A549 (cell line): Measurements from ENCODE around the gene PSMB5.

Source experiments
- POLR2A ChIP-seq: IDR thresholded peaks from 2 replicates; pipeline ENCODE4 v1.6.1; 2012; ENCODE audit warnings: mild to moderate bottlenecking, low read length
- TF ChIP-seq, protein P1 (sequence below): fragments of >200 bp; sonication (Bioruptor Twin); formaldehyde crosslinking; IDR thresholded peaks from 3 replicates; pipeline ENCODE4 v1.5.1; 2016

DNA sequence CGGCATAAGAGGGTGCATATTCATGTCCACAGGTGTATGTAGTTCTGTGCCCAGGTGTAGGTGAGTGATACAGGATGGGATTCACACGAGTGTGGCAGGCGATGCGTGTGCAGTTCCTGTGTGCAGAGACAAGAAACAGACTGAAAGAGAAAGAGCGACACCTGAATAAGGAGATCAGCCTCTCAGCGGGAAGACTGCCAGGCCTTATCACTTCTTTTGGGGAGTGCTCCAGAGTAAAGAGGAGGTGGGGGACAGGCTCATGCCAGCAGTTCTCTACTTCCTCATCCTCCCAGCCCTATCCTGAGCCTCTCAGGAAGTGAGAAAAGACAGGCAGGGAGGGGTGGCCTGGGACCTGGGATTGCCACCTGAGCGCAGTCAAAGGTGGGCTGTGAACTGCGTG lies 10.1 kb upstream of the PSMB5 start:
- TF ChIP-seq, protein P1, sequence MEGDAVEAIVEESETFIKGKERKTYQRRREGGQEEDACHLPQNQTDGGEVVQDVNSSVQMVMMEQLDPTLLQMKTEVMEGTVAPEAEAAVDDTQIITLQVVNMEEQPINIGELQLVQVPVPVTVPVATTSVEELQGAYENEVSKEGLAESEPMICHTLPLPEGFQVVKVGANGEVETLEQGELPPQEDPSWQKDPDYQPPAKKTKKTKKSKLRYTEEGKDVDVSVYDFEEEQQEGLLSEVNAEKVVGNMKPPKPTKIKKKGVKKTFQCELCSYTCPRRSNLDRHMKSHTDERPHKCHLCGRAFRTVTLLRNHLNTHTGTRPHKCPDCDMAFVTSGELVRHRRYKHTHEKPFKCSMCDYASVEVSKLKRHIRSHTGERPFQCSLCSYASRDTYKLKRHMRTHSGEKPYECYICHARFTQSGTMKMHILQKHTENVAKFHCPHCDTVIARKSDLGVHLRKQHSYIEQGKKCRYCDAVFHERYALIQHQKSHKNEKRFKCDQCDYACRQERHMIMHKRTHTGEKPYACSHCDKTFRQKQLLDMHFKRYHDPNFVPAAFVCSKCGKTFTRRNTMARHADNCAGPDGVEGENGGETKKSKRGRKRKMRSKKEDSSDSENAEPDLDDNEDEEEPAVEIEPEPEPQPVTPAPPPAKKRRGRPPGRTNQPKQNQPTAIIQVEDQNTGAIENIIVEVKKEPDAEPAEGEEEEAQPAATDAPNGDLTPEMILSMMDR, result no peak
- TF ChIP-seq POLR2A, result no peak
